ENCODE measurements around the gene PDE4A. TPM values are rescaled to one million over a fixed set of nuclear protein-coding genes. Genes with fewer than 3 reads are reported as not detected.
"Not testable (repeated sequence)": the region's sequence is repeated elsewhere in the genome, so short reads cannot be mapped to it uniquely, and the experiment has no call there.

The PDE4A gene
- polyA plus RNA-seq, 4 donors, result 2.1 to 4.2 (median 2.8) TPM

DNA sequence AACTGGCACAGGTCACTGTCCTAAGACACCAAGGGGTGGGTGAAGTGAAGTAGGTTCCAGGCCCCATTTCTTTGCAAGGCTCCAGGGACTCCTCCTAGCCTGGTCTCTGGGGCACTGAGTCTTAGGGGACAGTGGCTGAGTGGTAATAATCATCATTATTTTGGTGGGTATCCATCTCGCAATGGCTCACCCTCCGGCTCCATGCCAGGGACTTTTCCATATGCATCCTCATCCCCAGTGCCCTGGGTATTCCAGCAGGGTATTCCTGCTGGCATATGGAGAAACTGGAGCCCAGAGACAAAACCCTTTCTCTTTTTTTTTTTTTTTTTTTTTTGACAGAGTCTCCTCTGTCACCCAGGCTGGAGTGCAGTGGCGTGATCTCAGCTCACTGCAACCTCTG is 2.5 kb downstream of the PDE4A start:
- no peak for DNase-seq (ENCODE audit: low read depth in 4 of 4, low spot score in 3 of 4)

DNA sequence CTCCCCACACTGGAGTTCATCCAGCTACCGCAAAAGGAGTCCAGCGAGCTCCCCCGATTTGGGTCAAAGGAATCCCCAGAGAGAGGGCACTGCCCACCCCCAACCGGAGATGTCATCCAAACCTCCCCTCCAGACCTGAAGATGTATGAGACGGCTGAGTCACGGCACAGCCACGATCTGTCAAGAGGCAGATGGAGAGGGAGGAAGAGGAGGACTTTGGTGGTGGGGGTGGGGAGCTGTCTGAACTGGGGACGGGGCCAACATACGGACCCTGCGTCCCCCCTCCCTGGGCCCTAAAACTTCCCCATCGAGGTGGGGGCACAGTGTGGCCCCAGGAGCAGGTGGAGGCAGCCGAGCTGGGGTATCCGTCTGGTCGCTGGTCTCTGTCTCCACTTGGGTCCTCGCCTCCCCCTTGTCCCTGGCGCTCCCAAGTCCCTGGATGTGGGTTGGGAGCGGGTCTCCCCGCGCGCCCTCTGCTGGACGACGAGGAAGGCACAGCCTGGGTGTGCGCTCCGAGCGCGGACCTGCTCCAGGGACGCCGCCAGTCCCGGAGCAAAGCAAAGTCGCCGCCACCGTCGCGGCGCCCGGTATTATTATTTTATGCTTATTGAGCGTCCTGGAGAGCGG is 3.8 kb downstream of the PDE4A start:
- no peak for DNase-seq (ENCODE audit: low read depth in 4 of 4, low spot score in 3 of 4)

DNA sequence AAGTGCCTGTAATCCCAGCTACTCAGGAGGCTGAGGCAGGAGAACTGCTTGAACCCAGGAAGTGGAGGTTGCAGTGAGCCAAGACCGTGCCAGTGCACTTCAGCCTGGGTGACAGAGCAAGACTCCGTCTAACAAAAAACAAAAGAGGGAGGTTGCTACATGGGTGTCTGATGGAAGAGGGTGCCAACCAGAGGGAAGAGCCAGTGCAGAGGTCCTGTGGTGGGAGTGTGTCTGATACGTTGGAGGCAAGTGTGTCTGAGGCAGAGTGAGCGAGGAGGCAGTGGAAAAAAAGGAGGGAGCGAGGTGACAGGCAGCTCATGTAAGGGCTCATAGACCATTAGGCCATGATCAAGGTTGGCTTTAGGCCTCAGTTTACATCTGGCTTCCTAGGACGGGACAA is 6.8 kb downstream of the PDE4A start:
- no peak for DNase-seq (ENCODE audit: low read depth in 4 of 4, low spot score in 3 of 4)

DNA sequence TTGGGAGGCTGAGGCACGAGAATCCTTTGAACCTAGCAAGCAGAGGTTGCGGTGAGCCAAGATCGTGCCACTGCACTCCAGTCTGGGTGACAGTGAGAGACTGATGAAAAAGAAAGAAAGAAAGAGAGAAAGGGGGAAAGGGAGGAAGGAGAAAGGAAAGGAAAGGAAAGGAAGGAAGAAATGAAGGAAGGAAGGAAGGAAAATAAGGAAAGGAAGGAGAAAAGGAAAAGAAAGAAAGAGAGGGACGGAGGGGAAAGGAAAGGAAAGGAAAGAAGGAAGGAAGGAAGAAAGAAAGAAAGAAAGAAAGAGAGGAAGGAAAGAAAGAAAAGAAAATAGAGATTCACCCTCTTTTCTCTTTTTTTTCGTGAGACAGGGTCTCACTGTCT is 8.7 kb downstream of the PDE4A start:
- DNase-seq (ENCODE audit: low read depth in 4 of 4, low spot score in 3 of 4), result no peak

DNA sequence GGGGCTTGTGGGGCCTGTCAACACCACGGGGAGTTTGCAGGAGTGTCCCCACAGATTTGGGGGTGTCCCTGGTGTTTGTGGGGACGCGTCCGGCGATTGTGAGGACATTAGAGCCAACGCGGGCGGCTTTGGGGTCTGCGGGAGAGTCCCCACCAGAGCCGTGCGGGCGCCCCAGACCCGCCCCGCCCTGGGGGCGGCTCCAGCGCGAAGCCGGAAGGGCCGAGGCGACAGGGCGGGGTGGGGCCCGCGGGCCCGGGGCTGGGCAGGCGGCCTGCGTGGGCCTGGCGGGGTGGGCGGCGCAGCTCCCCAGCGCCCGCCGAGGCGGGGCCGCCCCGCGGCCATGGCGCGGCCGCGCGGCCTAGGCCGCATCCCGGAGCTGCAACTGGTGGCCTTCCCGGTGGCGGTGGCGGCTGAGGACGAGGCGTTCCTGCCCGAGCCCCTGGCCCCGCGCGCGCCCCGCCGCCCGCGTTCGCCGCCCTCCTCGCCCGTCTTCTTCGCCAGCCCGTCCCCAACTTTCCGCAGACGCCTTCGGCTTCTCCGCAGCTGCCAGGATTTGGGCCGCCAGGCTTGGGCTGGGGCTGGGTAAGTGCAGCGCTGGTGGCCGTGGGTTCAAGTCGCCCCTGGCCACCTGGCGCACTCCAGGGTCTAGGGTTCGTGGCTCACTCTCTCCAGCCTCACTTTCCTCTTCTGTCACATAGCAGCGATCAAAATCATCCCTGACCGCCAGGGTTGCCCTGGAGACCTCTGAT is 10.3 kb downstream of the PDE4A start:
- no peak for DNase-seq (ENCODE audit: low read depth in 4 of 4, low spot score in 3 of 4)

DNA sequence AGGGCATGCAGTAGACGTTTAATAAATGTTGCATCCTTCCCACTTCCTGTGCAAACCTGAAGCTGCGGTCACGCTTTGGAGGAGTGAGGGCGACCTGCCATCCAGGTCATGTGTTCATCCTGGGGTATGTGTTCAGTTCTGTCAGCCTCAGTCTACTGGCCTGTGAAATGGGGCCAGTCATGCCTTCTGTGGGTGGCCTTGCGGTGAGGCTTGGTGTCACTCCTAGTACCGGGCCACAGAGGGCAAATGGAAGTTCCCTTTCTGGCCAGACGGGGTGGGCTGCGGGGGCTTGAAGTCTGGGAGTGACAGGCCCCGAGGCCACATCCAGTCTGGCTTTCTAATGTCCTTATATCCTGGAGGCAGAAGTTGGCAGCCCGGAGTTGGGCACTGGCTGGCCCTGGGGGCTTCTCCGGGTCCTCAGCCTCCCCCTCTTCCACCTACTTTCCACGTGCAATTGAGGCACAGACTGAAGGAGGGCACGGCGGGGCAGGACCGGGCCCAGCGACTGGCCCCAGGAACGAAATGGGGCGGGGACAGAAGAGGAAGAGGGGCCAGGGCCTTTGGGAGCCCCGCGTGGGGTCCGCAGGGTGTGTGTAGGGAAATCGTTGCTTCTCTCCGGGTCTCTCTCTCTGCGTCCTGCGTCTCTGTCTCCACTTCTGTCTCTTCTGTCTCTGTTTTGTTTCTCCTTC is 11.1 kb downstream of the PDE4A start:
- DNase-seq (ENCODE audit: low read depth in 4 of 4, low spot score in 3 of 4), result no peak

DNA sequence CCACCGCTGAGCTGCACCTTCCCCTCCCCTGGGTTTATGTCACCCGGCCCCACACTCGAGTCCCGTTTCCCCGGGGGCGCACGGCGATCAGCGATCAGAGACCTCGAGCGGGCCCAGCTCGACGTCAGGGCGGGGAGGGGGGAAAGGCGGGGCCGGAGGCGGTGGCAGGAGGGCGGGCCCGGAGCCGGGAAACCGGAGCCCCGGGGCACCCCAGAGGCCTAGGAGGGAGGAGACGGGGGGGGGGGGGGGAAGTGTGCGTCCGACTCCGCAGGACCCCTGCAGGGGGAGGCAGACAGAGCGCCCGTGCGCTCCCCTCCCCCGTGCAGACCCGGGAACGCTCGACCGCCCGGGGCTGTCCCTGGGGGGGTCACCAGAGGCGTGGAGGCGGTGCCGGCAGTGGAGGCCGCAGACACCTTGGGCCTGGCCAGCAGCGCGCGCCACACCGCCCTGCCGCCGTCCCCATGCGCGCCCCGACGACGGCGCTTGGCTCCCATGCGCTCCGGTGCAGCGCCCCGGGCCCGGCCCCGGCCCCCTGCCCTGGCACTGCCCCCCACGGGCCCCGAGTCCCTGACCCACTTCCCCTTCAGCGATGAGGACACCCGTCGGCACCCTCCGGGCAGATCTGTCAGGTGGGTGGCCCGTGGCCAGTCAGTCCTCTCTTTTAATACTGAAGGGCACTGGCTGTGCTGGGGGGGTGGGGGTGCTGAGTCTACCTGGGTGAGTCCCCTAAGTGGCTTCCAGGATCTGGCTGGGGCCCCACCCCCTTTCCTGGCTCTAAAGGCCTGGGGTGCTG is 11.8 kb downstream of the PDE4A start:
- DNase-seq (ENCODE audit: low read depth in 4 of 4, low spot score in 3 of 4), result no peak

DNA sequence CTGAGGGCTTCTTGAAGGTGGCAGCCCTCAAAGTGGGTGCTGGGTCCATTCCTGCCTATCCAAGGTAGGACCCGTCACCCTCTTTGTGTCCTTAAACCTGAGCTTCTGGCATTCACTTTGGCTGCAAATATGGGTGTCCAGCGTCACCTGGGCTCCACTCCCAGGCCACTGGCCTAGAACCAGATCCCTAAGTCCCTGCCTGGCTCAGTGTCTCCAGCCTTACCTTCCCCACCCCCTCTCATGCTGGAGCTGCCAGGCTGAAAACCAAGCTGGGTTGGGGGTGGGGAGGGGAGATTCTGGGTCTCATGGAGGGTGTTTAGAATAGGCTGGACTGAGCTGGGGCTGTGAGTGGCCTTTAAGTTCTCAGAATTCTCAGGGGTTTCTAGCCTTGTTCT is 12.4 kb downstream of the PDE4A start:
- no peak for DNase-seq (ENCODE audit: low read depth in 4 of 4, low spot score in 3 of 4)

DNA sequence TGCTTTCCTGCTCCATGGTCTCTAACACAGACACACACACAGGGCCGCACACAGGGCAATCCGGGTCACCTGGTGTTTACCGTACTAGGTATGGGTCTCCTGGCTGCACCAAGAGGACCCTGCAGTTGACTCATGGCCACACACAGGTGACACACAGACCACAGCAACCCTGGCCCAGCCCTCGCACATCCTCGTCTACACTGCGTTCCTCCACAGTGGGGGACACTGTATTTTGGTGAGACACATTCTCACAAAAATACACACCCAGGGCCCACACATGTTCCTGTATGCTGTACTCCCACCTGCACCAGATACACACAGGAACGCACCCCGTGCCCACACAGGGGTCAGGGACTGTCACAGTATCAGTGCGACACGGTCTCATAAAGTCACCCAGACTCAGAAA is 12.8 kb downstream of the PDE4A start:
- DNase-seq (ENCODE audit: low read depth in 4 of 4, low spot score in 3 of 4), result no peak

DNA sequence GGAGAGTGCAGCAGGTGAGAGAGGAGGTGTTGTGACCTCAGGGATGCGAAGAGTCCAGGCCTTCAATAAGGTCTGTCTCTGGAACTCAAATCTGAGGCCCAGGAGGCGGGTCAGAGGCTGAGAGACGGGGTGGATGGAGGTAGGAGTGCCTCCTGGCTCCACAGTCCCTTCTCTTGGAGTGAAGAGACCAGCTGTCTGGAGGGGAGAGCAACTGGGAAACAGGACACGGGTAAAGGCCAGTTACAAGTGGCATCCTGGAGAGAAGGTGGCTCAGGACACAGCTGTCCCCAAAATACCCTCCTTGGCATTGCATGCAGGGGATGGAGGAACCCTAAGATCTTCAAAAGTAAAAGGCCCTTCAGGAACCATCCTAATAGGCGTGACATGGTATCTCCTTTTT is 19.2 kb downstream of the PDE4A start:
- no peak for DNase-seq (ENCODE audit: low read depth in 4 of 4, low spot score in 3 of 4)

DNA sequence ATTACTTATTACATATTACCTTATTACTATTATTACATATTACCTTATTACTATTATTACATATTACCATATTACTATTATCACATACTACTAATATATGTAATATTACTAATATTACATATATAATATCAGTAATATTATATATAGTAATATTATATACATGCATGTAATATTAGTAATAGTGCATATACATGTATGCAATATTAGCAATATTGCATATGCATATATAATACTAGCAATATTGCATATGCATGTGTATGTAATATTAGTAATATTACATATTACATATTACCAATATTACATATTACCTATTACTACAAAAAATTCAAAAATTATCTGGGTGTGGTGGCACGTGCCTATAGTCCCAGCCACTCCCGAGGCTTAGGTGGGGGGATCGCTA is 22.4 kb downstream of the PDE4A start:
- no peak for DNase-seq (ENCODE audit: low read depth in 4 of 4, low spot score in 3 of 4)

DNA sequence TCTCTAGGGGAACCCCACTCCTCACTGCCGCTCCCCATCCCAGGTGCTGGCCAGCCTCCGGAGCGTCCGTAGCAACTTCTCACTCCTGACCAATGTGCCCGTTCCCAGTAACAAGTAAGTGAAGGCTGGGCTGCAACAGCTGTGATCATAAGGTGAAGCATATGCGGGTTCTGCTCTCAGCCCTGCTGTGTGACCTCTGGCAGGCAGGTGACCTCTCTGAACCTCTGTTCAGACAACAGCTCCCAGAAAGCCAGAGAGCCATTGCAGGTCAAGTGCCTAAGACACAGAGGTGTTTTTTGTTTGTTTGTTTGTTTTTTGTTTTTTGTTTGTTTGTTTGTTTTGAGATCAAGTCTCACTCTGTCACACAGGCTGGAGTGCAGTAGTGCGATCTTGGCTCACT is 28.7 kb downstream of the PDE4A start:
- no peak for DNase-seq (ENCODE audit: low read depth in 4 of 4, low spot score in 3 of 4)

DNA sequence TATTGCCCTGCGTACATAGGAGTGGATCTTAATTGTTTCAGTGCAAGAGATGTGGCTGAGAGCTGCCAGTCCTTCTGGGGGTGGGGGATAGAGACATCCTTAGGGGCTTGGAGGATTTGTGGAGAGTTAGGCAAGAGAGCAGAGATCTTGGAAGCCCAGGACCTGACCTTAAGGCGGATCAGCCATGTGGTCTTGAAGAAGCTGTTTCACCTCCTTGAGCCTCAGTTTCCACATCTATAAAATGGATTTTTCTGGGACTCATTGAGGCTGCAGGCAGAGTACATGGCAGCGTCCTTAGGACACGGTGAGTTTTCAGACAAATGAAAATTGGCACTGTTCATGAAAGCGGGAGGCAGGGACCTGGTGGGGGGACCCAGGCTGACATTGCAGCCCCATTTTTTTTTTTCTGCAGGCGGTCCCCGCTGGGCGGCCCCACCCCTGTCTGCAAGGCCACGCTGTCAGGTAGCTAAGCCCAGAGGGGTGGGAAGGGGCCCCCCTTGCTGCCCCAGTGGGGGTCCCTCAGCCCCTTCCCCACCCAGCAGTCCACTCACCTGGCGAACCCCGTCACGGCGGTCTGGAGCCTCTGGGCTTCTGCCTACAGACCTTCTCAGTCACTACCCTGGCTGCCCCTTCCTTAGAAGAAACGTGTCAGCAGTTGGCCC is 30.0 kb downstream of the PDE4A start:
- no peak for DNase-seq (ENCODE audit: low read depth in 4 of 4, low spot score in 3 of 4)

DNA sequence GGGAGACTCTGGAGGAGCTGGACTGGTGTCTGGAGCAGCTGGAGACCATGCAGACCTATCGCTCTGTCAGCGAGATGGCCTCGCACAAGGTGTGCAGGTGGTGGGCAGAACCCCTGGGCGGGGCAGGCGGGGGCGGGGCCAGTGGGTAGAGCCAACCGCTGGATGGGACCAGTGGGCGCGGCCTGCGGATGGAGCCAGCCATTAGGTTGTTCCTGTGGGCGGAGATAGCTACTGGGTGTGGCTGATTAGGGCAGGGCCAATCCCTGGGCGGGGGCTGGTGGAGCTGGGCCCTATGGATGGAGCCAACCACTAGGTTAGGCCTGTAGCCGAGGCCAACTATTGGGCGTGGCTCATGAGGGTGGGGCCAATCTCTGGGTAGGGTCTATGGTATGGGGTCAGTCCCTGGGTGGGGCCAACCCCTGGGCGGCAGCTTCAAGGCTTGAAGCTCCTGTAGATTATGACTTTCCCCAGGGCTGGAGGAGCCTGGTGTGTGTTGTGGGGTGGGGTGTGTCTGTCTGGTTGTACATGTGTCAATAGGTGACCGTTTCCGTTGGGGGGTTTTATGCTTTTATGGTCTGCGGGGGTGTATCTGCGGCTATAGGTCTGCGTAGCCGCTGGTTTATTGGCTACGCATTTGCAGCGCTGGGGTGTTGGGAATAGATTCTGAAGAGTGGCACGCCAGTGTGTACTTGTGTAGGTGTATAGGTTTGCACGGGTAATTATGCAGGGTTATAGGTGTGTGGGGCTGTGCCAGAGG is 30.7 kb downstream of the PDE4A start:
- DNase-seq (ENCODE audit: low read depth in 4 of 4, low spot score in 3 of 4), result no peak

DNA sequence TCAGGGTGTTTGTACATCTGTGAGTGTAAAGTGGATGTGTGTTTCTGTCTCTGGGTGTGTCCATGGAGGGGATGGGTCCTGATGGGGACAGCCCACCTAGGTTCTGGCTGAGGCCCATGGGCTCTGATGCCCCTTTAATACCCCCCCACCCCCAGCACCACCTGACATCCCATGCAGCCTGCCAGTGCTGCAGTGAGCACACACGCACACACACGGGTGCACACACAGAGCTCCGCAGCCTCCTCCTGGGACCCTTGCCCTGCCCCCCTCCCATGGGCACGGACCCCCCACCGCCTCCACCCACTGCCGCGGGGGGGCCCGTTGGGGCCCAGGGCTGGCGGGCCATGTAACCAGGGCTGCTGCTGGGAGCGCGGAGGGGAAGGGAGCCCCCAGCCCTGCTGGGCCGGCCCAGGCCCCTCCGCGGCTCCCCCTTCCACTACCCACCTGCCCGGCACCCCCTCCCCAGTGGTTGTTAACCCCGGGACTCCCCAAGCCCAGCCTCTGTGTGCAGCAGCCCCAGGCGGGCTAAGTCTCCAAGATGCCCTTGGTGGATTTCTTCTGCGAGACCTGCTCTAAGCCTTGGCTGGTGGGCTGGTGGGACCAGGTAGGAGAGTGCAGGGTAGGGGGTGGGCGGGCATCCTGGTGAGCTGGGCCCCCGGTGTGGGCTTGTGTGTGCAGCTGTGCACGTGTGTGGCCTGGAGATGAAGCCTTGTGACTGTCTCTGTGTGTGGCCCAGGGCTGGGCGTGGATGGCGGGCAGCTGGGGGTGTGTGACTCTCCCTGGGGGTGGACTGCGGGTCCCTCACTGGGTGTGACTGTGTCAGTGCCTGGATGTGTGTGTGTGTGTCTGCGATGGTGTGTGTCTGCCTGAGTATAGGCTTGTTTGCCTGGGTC is 32.6 kb downstream of the PDE4A start:
- DNase-seq (ENCODE audit: low read depth in 4 of 4, low spot score in 3 of 4), result no peak

DNA sequence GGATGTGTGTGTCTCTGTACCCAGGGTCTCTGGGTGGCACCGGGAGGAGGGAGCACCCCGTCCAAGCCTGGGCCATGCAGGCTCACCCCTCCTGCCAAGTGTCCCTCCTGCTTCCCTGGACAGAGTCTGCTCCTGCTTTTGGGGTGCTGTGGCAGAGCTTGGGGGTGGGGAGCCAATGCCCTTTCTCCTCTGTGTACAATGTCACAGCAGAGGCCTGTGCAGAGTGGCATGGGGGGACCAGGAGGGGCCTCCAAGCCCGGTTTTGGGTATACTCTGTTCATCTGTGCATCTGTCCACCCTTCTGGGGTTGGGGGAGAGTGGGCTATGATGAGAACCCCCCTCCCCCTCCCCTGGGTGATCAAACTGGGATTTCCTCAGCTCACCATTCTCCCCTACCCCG is 33.5 kb downstream of the PDE4A start:
- no peak for DNase-seq (ENCODE audit: low read depth in 4 of 4, low spot score in 3 of 4)

DNA sequence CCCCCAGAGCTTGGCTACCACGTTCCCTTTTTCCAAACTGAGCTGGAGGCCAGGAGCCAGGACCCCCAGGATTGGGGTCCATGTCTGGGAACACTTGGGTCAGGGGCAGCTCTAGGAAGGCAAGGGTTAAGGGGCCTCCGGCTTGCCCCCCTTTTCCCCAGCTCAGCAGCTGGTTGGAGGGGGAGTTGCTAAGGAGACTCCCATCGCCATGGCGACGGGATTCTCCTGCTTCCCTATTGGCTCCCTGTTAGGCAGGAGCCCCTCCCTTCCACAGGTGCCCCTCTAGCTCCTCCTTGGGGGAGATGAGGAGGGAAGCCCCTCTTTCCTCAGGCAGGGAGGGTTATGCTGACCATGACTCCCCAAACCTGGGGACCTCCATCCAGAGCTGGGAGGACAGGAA is 33.9 kb downstream of the PDE4A start:
- no peak for DNase-seq (ENCODE audit: low read depth in 4 of 4, low spot score in 3 of 4)

DNA sequence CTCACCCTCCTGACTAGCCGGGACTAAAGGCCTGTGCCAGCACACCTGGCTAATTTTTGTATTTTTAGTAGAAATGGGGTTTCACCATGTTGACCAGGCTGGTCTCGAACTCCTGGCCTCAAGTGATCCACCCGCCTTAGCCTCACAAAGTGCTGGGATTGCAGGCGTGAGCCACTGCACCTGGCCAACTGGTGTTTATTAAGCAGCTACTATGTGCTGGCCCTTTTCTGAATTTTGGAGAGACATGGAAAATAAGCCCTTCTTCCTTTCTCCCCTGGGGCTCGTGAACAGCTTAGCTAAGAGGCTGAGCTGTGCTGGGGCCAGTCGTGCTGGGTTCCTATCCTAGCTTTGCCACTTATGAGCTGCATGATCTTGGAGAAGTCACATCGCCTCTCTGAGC is 38.4 kb downstream of the PDE4A start:
- not testable (repeated sequence) for DNase-seq (ENCODE audit: low read depth in 4 of 4, low spot score in 3 of 4)

DNA sequence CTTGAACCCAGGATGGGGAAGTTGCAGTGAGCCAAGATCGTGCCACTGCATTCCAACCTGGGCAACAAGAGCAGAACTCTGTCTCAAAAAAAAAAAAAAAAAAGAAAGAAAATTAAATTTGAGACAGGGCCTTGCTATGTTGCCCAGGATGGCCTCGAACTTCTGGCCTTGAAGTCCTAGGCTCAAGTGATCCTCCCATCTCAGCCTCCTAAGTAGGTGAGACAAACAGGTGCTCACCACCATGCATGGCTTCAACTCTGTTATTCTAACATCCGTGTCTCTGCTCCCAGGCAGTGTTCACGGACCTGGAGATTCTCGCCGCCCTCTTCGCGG is 40.3 kb downstream of the PDE4A start:
- no peak for DNase-seq (ENCODE audit: low read depth in 4 of 4, low spot score in 3 of 4)

All from left renal pelvis (tissue), 4 donors.